ENCODE results near the gene IQSEC2.

IQSEC2 gene

DNA sequence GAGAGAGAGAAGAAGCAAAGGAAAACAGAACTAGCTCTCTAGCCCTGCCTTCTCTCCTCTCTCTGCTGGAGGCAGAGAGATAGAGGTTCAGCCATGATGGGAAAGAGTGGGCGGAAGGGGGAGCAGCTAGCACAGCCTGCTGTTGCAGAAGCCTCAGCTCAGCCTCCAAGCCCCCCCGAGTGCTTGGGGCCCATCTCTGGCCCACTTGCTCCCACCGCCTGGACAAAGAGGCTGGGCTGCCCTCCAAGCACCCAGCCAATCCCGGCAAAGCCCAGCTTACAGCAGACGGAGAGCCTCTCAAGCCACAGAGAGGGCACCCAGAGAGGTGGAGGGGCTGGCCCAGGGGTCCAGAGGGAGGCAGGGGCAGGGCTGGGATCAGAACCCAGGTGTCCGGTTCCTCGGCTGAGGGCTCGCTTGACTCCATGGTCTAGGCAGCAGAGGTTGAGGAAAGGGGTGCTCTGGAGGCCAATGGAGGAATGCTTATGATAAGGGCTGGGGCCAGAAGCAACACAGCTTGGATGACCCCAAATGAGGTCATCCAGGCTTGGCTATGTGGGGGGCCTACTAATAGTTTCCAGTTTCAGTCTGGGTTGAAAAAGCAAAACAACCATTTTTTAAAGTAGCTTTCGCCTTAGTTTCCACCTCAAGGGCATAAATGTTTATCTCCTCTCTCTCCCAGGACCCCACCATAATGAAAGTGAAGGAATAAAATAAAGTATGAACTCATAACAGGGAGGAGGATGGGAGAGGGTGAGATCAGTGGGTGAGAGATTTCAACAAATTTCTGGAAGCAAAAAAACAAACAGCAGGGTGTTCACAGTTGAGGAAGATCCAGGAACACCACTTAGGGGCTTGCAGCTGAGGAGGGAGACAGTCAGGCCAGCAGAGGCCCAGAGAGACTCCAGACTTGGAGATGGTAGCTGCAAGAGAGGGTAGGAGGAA is 24.9 kb upstream of the IQSEC2 start:
- DNase-seq (ENCODE audit: low read depth, low spot score): no peak
- no peak overlapping the region for H3K4me3 ChIP-seq (ENCODE audit: low read length)

DNA sequence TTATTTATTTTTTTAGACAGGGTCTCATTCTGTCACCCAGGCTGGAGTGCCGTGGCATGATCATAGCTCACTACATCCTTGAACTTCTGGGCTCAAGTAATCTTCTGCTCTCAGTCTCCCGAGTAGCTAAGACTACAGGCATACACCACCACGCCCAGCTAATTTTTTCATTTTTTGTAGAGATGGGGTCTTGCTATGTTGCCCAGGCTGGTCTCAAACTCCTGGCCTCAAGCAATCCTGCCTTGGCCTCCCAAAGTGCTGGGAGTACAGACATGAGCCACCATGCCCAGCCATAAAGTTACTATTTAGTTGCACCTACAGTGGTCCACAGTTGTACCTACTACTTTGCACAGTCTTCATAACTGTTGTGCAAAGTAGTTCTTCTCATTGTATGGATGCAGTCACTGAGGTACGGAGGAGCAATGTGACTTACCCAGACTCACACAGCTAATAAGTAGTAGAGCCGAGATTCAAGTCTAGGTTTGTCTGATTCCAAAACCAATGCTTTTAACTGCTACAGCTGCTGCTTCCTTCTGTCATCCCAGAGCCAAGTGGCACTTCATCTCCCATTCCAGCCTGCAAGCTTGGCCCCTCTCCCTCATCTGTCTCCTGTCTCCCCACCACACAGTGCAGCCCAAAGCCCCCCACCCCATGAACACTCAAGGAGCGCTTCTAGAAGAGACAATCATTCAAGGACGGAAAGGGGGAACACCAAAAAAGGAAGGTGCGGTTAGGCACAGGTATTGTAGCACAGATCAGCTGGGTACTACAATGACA is 24.0 kb upstream of the IQSEC2 start:
- H3K4me3 ChIP-seq (ENCODE audit: low read length): no peak overlapping the region
- DNase-seq (ENCODE audit: low read depth, low spot score): no peak

DNA sequence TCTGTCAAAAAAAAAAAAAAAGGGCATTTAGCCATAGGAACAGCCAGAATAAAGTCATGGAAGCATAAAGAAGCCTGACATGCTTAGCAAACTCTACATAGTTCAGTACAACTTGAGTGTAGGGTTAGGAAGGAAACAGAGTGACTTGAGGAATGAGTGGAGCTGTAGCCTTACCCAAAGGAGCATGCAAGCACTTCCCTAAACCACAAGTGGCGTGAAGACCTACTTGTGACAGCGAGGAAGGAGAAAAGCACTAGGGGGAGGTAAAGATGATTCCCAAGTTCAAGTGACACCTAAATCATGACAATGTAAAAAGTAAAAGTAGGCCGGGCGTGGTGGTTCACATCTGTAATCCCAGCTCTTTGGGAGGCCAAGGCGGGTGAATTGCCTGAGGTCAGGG is 21.8 kb upstream of the IQSEC2 start:
- H3K4me3 ChIP-seq (ENCODE audit: low read length): no peak overlapping the region
- no peak for DNase-seq (ENCODE audit: low read depth, low spot score)

DNA sequence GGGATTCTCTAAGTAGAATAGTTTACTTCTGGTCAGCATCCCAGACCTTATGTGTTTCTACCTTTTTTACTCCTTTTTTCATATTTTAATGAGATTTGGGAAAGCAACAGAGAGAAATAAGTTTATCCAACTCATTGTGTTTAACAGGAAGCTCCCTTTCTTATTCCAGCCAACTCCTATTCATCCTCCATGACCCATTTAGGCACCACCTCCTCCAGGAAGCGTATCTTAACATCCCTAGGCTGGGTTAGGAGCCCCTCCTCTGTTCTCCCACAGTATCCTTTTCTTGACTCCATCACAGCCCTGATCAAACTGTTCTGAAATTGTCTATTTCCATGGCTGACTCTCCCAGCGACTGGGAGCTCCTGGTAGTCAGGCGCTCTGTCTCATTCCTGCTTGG is 18.8 kb upstream of the IQSEC2 start:
- H3K4me3 ChIP-seq (ENCODE audit: low read length): no peak overlapping the region
- no peak for DNase-seq (ENCODE audit: low read depth, low spot score)

DNA sequence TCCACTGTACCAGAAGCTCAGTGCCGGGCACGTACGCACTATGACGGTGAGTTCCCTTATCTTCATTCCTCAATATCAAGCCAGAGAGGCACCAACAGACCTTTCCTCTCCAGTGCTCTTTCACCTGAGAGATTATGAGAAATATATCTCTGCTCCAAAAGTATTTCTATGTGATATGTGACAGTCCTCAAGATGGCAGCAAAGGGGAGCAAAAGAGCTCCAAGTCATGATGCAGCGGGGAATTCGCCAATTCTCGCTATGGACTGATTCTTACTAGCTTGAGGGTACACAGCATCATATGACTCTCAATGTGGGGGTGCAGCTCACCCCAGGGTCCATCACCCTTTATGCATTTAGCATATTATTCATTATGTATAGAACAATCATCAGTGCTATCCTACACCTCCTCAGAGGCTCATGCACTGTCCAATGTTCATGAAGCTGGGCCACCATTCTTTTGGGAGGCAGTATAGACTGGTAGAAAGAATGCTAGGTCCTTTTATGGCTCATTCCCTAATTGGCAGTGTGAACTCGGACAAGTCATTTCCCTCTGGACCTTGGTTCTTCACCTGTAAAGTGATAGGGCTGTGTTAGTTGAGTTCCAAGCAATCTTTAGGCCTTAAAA is 12.8 kb upstream of the IQSEC2 start:
- no peak overlapping the region for H3K4me3 ChIP-seq (ENCODE audit: low read length)
- DNase-seq (ENCODE audit: low read depth, low spot score): no peak

DNA sequence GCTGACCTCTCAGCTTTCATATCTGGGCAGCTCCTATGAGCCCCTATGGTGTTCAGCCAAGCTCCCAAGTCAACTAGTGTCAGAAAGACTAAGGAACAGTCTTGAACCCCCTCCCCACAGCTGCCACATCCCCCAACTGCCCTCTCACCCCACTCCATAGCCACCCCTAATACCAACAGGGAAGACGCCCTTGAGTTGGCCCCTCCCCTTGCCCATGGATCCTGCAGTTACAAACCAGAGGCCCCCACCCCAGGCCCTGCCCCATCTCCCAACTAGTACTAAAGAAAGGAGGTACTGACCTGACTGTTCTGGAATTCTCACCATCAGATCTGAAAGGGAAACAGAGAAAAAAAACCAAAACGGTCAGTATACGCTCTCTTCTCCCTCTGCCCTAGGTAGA is 10.2 kb upstream of the IQSEC2 start:
- no peak for DNase-seq (ENCODE audit: low read depth, low spot score)

DNA sequence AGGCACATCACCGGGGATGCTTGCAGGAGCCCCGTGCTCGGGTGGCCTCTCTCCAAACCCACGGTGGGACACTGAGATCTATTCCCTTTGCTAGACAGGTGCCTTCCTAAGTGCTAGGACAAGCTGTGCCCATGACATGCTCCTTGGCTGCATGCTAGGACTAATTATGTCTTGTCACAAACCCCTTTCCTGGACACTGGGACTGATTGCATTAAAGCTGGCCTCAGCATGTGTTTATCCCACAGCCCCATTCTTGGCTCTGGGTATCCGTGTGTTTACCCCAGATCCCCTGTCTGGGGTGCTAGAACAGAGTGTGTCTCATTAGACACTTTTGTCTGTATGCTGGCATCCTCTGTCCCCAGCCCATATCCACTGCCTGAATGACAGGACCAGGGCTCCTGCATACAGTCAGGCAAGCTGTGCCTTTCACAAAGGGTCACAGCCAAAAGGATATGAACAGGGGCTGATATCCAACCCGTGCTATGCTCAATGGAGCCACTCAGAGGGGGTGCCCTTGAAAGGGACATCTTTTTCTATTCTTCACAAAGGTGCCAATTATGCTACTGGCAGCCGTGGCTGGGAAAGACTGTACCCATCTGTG is 9.2 kb upstream of the IQSEC2 start:
- no peak for DNase-seq (ENCODE audit: low read depth, low spot score)
- H3K4me3 ChIP-seq (ENCODE audit: low read length): no peak overlapping the region

More for the DNA sequence above, 10.2 kb upstream of the IQSEC2 start:
- no peak overlapping the region for H3K4me3 ChIP-seq (ENCODE audit: low read length)

DNA sequence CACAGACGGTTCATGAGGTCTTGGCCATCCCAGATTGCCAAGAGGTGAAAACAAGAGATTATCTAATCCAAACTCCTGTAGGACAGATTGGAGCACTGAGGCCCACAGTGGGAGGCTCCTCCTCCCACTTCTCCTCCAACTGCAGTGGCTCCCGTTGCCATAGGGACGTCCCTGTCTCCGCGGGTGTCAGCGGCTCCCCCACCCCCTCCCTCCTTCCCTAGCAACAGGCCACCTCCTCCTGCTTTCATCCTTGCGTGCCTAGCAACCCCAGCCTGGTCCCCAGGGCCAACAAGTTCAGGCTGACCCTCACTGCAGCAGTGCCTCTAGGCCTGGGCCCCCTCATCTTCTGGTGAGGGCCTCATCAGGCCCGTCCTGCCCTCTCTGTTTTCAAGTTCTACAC is 6.8 kb upstream of the IQSEC2 start:
- no peak for DNase-seq (ENCODE audit: low read depth, low spot score)
- peak overlapping the region; percentile 41 for H3K4me3 ChIP-seq (ENCODE audit: low read length)

DNA sequence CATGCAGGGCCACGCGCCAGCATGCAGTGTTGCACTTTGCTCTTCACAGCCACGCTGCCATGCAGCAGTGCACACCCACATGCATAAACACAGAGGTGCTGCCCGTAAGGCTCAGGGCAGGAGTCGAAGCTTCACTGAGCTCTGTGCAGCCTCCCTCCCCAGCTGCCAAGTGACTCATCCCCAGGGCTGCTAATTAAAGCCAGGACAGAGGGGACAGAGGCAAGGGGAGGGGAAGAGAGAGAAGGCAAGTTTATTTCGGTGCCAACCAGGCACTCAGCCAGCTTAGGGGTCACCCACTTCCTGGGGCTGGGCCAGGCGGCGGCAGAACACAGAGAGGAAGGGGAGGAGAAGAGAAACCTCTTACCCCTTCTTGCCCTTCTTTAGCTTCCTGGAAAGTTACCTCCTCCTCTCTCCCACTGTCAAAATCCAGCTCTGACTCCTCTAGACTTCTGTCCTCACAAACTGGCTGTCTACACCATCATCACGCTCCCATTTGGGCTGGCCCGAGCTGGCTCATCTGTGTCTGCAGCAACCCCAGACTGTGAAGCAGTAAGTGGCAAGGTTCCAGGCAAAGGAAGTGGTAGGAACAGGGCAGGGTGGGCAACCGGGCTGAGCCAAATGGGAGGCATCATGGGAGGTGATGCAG is 6.2 kb upstream of the IQSEC2 start:
- peak; percentile 30 for DNase-seq (ENCODE audit: low read depth, low spot score)
- peak overlapping the region; percentile 41 for H3K4me3 ChIP-seq (ENCODE audit: low read length)

DNA sequence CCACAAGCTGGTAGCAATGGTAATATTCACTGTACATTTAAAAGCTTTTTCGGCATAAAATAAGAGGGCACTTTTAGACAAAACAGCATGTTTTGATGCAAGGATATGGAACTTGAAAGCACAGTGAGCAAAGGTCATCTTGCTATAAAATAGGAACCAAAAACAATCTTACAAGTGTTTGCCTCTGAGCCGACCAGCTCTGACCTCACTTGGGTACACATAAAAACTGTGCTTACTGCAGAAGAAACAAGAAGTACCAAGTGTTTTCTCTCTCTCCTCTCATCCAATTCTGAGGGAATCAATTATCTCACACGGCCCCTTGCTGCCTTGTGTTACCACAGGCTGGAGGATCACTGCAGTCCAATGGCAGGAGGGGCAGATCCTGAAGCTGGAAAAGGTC is 4.8 kb upstream of the IQSEC2 start:
- no peak overlapping the region for H3K4me3 ChIP-seq (ENCODE audit: low read length)
- DNase-seq (ENCODE audit: low read depth, low spot score): no peak

DNA sequence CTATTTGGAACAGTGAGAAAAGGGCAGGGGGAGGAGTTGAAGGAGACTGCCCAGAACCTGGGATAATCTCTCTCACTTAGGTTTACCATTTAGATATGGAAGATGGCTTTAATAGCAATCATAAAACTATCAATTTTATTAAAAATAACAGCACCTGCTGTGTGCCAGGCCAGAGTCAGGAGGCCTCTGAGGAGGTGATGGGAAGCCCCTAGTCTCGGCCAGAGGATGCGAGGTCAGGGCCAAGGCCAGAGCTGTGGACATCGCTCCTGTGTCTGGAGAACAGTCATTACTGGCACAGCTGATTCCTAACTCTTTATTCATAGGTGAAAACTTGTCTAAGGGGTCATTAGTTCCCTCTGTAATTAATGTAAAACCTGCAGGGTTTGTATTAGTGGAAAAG is 4.2 kb upstream of the IQSEC2 start:
- no peak for DNase-seq (ENCODE audit: low read depth, low spot score)
- no peak overlapping the region for H3K4me3 ChIP-seq (ENCODE audit: low read length)

DNA sequence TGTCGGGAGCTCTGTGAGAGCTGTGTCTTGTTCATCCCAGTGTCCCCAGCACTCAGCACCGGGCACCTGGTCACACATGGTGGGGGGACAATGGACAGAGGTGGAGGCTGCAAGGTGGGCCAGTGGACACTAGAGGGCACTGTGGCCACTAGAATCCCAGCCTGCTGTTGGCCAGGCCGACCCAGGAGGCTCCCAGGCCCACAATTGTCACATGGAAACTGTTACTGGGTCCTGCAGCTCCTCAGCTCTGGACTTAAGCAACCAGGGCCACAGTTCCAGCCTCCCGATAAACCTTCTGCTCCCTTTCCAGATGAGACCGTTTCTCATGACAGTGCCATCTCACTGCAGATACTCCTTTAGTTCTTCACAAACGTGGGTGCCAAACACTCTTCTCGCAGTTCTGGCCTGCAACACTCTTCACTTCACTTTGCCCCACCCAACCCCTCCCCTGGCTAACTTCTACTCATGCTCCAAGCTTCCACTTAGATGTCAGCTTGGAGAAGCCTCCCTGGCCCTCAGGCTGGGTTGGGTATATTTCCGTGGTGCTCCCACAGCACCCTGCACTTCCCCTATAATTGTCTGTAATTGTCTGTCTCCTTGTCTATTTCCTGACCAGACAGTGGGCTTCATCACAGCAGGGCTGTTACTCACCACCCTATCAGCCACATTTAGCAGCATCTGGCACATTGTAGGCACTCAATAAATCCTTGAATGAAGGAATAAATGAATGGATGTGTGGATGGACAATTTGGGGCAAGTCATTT is 3.5 kb upstream of the IQSEC2 start:
- DNase-seq (ENCODE audit: low read depth, low spot score): no peak
- no peak overlapping the region for H3K4me3 ChIP-seq (ENCODE audit: low read length)

DNA sequence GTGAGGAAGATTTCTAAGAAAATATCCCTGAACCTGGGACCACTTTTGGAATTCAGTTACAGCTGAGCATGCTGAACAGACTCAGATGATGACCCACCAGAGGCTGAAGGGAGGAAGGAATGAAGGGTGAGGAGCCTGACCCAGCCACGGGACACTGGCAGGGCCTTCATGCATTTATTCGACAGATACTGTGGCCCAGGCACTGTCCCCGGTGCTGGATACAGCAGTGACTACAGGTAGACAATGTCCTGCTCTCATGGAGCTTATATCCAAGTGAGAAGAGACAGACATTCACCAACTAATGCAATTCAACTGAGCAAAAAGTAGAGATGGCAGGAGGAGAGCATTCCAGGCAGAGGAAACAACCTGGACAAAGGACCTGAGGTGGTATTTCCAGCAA is 2.2 kb upstream of the IQSEC2 start:
- no peak for DNase-seq (ENCODE audit: low read depth, low spot score)
- H3K4me3 ChIP-seq (ENCODE audit: low read length): no peak overlapping the region

DNA sequence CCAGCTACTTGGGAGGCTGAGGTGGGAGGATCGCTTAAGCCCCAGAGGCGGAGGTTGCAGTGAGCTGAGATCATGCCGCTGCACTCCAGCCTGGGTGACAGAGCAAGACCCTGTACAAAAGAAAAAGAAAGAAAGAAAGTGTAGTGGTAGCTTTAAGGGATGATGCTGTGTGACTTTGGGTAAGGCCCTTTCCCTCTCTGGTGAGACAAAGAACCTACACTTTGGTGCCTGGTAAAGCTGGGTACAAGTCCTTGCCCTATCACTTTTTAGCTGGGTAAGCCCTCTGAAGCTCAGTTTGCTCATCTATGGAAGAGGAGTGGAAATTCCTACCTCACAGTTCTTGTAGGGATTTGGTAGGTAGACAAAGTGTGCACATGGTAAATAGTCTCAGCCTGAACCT is 1.7 kb upstream of the IQSEC2 start:
- H3K4me3 ChIP-seq (ENCODE audit: low read length): no peak overlapping the region
- no peak for DNase-seq (ENCODE audit: low read depth, low spot score)

DNA sequence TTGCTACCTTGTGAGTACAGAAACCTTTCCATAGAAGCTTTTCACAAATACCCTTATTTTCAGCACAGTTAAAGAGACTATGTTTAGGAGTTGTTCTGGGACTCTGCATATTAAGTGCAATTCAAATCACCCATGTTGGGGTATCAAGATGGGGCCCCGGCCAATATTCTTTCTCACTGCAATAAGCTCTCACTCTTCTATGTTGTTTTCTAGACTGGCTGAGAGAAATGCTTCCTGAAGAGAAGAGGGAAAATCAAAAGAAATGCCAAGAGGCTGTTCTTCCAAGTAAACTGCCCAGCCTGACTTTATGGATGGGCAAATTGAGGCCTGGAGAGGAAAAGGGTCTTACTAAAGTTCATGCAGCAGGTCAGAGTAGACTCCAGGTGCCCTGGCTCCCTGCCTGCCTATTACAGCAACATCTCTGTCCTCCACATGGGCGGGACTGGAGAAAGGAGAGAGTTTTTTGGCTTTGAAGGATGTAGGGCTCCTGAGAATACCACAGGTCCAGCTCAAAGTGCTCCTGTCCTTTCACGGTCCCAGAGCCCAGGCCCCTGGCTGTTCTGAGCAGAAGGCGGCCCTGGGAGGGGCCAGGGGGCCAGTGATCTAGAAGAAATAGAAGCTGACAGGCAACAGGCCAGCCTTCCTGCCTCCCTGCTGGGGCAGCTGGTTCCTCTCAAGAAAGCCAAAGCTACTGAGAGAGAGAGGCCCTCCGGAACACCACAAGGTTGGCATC is 745 bp upstream of the IQSEC2 start:
- H3K4me3 ChIP-seq (ENCODE audit: low read length): no peak overlapping the region
- DNase-seq (ENCODE audit: low read depth, low spot score): no peak

DNA sequence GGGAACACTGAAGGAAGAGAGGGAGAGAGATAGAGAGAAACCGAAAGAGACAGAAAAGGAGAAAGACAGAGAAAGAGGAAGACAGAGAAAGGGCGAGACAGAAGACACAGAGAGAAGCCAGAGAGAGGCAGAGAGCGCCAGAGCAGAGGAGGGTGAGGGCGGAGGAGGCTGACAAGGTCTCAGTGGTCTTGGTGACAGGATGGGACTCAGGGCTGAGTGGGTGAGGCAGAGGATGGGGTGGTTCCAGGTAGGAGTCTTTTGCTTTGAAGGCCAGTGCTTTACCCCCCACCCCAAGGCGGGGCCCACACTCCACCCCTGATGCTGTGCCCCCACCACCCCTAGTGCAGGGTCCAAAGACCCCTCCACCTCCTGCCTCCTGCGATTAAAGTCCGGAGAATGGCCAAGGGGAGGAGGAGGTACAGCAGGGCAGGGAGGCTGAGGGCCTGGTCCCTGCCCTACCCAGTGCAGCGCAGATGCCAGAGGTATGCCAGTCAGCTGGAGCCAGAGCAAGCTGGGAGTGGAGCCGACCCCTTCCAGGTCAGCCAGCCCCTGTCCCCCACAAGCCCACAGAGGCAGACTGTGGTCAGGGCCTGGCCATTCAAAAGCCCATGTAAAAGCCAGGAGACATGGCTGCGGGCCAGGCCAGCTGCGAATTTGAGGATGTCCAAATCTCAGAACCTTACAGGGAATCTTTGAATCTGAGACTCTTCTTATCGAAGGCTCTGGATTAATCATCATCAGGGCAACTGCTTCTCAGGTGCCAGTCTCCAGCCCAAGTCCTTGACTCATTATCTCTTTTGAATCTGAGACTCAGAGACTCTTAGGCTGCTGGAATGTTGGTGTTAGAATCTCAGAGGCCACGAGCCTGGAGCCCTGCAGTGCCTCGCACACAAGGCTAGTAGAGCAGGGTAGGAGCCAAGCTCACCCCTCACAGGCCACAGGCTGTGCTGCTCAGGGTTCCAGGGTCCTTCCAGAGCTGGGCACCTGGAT is 758 bp downstream of the IQSEC2 start:
- H3K4me3 ChIP-seq (ENCODE audit: low read length): no peak overlapping the region
- no peak for DNase-seq (ENCODE audit: low read depth, low spot score)

Measured in Jurkat, Clone E6-1 (cell line).